ENCODE results near the gene SFT2D1. TPM values are rescaled to one million over a fixed set of nuclear protein-coding genes. Genes with fewer than 3 reads are reported as not detected.

The SFT2D1 gene
- total RNA-seq, 1 experiment from 2014 or later: 40.2 TPM

DNA sequence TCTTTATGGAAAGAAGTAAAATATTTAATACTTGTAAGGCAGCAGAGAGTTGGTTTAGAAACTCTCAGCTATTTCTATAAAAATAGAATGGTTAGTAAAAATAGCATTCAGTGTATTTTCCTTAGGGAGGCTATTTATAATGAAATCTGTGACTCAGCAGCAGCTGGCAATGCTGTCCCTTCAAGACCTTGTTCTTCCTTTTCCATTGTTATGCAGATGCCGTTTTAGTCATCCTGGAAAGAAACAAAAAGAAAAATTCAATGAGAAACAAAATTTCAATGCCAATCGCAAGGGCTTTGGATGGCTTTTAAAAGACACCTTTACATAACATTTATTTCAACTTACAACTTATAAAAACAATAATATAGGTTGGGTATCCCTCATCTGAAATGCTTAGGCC is 22.9 kb upstream of the SFT2D1 start:
- Histone ChIP-seq H4K91ac (ENCODE audit: insufficient read length, low read depth, low read length) (no peak overlapping the region), H3K23ac (ENCODE audit: insufficient read length, low read depth, low read length) (no peak overlapping the region), H4K5ac (ENCODE audit: insufficient read length, low read depth, low read length) (no peak overlapping the region), H3K18ac (ENCODE audit: insufficient read length, low read depth, low read length) (no peak overlapping the region), H3K79me1 (ENCODE audit: insufficient read depth, low read depth, low read length, poor library complexity, severe bottlenecking) (no peaks in the 10 kb centered on the region), H2BK120ac (ENCODE audit: low read depth, low read length, poor library complexity, severe bottlenecking) (no peak overlapping the region), H3K9ac (ENCODE audit: extremely low read depth, insufficient read length, low read length) (no peak overlapping the region), H3K79me2 (ENCODE audit: insufficient read depth, low read length) (no peaks in the 10 kb centered on the region), H3K9me3 (ENCODE audit: control insufficient read depth, low read depth, low read length) (no peaks in the 10 kb centered on the region), H4K8ac (replicated peaks; ENCODE audit: insufficient read length, low read depth, low read length) (no peak overlapping the region), H2BK5ac (ENCODE audit: insufficient read length, low read length) (no peak overlapping the region), H2AK5ac (ENCODE audit: insufficient read length, low read length) (no peak overlapping the region), H2BK20ac (ENCODE audit: low read depth, low read length, poor library complexity, severe bottlenecking) (no peak overlapping the region), H3K23me2 (ENCODE audit: insufficient read length, low read depth, low read length, poor library complexity, severe bottlenecking) (peaks cover 5% of the 10 kb centered on the region), H3K27me3 (ENCODE audit: insufficient read depth, low read length) (no peaks in the 10 kb centered on the region), H3K4me1 (ENCODE audit: insufficient read depth, low read length) (peaks cover 6% of the 10 kb centered on the region; the same call in 1 of the 2 replicates), H3K4ac (ENCODE audit: low read depth, low read length) (no peak overlapping the region), H3K4me2 (ENCODE audit: insufficient read depth, insufficient read length, low read length) (peak overlapping the region; percentile 76), H3K27ac (ENCODE audit: insufficient read length, low read depth, low read length) (peak overlapping the region; percentile 96), H2BK12ac (ENCODE audit: insufficient read length, low read depth, low read length) (no peak overlapping the region), H3K56ac (ENCODE audit: insufficient read length, low read depth, low read length) (no peak overlapping the region), H2AFZ (ENCODE audit: low read length) (no peak overlapping the region), H3T11ph (ENCODE audit: low read length) (no peak overlapping the region), H3K14ac (ENCODE audit: insufficient read depth, low read length) (no peak overlapping the region), H2BK15ac (ENCODE audit: low read depth, low read length) (no peak overlapping the region), H4K20me1 (ENCODE audit: control insufficient read depth, insufficient read depth, insufficient read length) (no peaks in the 10 kb centered on the region)
- no peaks in the 10 kb centered on the region for H3K9me3 Mint-ChIP-seq
- peak overlapping the region; percentile 95 to 98 (median 97); a peak in 4 of 7 replicates for H3K27ac Mint-ChIP-seq
- peaks cover 47 to 57% of the 10 kb centered on the region in 2 experiments for H3K4me1 Mint-ChIP-seq
- H3K36me3 Mint-ChIP-seq (ENCODE audit: insufficient read depth in 1 of 3, low read depth in 3 of 3): no peaks in the 10 kb centered on the region; a peak in 1 of 7 replicates
- H3K27me3 Mint-ChIP-seq (ENCODE audit: low read depth): no peaks in the 10 kb centered on the region
- no peak for DNase-seq
- no CpG with 5 or more reads among the region's 2 CpGs for WGBS (ENCODE audit: extremely low coverage, insufficient read length, low lambda C conversion rate)
- peak overlapping the region; percentile 34 to 78; a peak in 3 of 5 replicates for H3K4me3 Mint-ChIP-seq
- TF ChIP-seq, protein P1, sequence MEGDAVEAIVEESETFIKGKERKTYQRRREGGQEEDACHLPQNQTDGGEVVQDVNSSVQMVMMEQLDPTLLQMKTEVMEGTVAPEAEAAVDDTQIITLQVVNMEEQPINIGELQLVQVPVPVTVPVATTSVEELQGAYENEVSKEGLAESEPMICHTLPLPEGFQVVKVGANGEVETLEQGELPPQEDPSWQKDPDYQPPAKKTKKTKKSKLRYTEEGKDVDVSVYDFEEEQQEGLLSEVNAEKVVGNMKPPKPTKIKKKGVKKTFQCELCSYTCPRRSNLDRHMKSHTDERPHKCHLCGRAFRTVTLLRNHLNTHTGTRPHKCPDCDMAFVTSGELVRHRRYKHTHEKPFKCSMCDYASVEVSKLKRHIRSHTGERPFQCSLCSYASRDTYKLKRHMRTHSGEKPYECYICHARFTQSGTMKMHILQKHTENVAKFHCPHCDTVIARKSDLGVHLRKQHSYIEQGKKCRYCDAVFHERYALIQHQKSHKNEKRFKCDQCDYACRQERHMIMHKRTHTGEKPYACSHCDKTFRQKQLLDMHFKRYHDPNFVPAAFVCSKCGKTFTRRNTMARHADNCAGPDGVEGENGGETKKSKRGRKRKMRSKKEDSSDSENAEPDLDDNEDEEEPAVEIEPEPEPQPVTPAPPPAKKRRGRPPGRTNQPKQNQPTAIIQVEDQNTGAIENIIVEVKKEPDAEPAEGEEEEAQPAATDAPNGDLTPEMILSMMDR (conservative IDR thresholded peaks at IDR 0.05): no peak
